Measurements from ENCODE around the gene MSANTD3.
"Not testable (repeated sequence)": the region's sequence is repeated elsewhere in the genome, so short reads cannot be mapped to it uniquely, and the experiment has no call there.

The MSANTD3 gene

DNA sequence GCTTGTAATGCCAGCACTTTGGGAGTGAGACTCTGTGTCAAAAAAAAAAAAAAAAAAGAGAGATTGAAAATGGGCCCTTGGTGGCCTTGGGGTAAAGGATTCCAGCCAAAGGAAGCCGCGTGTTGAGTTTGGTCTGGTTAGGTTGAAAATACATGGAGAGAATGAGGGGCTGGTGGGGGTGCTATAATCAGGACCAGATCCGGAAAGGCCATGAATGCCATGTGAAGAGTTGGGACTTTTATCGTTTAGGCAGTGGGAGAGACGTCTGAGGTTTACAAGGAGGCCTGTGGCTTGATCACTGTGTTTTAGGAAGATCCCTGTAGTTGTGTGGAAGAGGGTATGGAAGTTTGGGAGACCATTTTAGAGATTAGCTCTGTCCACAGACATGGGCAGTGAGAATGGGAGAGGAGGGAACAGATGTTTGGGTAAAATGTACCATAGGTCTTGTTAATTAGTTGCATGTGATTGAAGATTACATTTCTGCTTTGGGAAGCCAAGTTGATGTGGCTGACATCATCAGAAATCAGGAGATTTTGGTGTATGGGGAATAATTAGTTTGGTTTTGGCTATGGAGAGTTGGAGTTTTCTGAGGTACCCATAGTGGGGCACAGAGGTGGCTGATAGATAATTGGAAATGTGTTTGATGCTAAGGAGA, 3.5 kb downstream of the MSANTD3 start:
- no peak for DNase-seq

DNA sequence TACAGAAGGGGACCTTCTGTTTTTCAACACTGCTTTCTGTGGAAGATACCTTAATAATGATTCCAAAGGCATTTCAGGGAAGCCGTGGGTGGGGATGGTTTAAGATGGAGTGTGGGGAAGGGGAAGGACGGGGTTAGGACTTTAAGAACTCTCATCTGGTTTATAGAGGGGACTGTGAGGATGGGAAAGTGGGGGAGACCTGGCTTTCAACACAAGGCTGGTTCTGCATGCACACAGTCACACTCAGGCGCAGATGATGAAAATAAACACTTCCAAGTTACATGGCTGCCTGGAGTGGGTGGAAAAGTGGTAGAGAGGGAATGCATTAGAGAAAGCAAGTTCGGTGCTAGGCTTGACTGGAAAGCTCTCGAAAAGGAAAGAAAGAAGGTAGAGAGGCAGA, 4.9 kb downstream of the MSANTD3 start:
- DNase-seq = no peak

DNA sequence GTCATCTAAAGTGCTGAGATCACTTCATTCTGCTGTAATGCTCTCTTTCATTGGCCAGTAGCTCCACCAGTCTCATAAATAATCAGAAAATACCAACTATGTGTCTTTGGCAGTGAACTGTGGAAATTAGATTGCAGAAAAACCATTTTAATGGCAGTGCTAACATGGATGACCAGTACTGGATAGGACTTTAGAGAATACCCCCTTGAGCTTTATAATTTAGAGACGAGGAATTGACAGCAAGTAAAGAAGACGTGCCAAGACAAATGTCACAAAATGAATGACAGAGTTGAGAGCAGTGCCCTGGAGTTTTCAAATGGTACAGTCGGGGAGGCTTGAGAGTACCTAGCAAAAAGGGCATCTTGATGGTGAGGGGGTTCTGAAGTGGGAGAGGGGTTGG, 5.8 kb downstream of the MSANTD3 start:
- no peak for DNase-seq

DNA sequence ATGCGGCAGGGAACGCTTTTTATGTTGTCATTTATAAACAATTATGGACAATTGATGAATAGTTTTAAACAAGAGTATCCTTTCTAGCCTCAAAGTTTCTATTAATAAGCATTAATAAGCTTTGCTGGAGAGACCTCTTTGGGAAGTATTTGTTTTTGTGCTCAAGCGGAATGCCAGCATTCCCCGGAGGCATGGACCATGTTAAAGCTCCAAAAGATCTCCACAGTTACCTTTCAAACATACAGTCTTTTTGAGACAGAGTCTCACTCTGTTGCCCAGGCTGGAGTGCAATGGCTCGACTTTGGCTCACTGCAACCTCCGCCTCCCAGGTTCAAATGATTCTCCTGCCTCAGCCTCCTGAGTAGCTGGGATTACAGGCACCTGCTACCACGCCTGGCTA, 9.6 kb downstream of the MSANTD3 start:
- DNase-seq = no peak

DNA sequence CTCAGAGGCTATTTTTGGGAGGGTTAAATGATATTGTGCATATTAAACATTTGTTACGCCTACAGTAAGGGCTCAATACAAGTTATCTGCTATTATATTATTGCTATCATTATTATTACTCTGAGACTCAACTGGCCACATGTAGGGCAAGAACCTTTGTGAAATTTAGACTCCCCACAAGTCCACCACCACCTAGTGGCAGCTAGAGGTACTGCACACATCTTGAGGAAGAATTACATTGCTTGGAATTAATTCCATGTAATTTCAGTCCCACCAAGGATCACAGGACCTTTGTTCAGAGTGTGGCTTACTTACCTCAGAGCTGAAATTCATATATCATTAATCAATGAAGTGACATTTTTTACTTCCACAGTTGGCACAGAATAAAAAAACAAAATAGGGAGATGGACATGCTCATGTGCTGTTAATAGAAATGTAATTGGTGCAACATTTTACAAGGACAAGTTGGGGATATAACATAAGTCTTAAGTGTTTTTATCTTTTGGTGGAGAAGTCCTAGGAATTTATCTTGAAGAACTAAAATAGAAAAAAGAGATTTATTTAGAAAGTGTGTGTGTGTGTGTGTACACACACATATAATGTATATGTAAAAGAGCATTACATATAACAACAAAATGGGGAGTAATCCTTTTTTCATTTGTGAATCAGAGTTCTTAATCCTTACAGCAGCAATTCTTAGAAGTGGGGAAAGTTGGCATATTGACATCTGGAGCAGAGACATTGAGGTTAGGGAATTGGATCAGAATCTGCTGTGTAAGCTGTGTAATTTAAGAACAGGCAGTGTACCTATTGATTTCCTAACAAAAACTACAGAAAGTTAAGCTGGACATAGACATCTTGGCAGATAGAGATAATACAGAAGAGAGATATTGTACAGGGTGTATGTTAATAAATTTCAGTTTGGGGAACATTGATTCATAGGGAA, 11.2 kb downstream of the MSANTD3 start:
- DNase-seq = peak; percentile 45

DNA sequence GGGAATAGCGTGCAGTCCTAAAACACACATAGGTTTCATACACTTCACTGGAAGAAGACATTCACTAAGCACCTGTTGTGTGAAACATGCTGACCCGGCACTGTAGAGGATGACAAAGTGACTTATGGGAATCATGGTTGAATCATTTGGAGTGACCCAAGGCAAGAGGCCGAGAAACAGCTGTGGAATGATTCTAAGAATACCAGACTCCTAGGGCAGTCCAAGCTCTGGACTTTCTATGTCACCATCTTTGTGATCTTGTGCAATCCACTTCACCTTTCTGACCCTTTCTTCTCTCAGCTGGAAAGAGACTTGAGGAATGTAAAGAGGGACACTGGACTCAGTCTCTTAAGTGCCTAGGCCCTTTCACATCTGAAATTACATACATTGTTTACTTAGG, 13.1 kb downstream of the MSANTD3 start:
- DNase-seq = no peak

DNA sequence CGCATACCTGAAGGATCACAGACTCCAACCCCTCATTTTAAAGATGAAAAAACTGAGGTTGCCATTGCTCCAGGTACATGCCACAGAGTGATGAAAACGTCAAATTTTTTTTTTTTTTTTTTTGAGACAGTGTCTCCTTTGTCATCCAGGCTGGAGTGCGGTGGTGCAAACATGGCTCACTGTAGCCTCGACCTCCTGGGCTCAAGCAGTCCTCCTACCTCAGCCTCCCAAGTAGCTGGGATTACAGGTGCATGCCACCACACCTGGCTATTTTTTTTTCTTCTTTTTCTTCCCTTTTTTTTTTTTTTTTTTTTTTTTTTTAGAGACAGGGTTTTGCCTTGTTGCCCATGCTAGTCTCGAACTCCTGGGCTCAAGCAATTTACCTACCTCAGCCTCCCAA, 13.5 kb downstream of the MSANTD3 start:
- not testable (repeated sequence) for DNase-seq

DNA sequence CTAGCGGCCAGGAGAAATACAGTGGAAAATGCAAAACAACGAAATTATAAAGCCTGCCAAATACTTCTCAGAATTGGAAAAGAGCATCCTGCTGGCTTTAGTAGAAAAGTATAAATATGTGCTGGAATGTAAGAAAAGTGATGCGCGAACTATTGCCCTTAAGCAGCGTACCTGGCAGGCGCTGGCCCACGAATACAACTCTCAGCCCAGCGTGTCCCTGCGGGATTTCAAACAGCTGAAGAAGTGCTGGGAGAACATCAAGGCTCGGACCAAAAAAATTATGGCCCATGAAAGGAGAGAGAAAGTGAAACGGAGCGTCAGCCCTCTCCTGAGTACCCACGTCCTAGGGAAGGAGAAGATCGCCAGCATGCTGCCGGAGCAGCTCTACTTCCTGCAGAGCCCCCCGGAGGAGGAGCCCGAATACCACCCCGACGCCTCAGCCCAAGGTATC, 15.0 kb downstream of the MSANTD3 start:
- no peak for DNase-seq

DNA sequence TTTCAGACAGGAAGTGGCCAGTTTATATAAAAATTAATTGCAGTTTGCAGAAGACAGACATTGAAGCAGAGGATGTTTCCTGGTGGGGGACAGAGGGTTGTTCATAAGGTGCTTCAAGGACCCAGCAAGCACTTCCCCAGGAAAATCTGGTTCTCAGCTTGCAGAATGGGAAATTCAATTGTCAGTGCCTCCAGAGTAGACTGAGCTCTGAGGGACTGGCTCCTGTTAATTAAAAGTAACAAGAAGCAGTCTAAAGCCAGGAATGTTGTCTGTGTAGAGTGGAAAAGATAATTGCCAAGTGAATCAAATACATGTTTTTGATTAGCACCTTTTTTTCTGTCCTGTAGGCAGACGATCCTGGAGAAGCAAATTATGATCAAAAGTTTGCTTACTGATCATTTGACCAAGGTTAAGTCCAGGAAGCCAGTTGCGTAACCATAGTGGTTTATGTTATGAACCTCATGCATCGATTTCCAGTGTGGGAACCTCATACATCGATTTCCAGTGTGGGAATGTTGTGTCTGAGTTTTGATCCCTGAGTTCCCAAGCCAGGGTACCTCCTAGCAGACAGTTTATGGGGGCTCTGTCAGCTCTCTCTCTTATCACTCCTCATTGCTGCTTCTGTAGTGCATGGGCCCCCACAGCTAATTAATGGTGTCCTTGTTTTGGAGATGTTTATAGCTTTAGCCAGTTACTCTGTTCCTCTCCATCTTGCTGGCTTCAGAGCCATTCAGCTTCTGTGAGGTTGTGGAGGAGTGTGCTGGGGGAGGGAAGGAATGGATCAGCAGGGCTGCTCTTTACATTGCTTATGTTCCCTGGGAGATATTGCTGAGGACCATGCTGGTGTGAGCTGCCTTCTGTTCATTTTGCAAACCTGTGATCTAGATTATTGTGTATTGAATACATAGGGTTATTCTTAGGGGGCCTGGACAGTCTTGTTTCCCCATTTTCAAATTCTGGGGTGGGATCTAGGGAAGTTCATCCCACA, 17.1 kb downstream of the MSANTD3 start:
- no peak for DNase-seq

DNA sequence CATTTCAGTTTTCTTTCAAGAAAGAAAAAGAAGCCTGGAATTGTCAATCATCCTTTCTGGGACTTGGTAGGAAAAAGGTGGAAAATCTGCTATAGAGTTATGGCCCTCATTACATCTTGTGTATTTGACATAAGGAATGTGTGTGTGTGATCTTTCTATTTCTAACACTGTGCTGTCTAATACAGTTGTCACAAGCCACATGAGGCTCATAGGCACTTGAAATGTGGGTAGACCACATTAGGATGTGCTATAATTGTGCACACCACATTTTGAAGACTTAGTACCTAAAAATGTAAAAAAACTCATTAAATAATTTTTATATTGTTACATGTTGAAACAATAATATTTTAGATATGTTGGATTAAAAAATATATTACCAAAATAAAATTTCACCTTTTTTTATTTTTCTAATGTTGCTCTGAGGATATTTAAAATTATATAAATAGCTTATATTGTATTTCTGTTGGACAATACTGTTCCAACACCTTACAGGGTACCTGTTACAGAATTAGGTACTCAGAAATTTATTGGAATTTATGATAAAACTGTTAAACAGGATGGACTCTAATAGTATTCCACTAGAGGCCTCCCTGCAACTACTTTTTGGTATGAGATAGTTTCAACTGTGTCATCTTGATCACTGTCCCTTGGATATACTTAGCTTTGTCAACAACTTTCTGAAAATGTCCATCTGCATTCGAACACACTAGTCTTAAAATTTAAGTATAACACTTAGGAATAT, 18.4 kb downstream of the MSANTD3 start:
- no peak for DNase-seq

DNA sequence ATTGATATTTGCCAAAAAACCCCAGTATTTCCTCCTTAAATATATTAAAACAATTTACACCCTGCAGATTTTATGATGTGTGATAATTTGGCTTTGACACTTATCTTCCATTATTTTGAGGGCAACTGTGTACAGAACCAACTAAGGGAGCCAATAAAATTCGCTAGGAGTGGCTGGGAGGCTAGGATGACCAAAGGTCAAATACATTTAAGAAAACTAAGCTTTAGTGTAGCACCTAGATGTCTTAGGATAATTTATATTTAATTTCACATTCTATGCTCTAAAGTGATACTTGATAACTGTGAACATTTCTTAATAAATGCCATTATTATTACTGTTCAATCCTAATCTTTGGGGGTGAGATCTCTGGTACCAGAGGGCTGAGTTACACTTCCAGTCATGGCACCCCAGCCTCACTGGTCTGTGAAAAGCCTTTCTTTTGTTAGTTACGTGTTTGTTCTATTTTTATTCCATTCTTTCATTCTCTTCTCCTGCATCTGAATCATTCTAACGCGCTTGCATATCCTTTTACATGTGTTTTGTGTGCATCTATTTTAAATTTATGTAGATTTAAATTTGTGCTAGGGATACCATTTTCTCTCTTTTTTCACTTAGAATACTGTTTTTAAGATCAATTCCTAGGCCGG, 19.1 kb downstream of the MSANTD3 start:
- no peak for DNase-seq

DNA sequence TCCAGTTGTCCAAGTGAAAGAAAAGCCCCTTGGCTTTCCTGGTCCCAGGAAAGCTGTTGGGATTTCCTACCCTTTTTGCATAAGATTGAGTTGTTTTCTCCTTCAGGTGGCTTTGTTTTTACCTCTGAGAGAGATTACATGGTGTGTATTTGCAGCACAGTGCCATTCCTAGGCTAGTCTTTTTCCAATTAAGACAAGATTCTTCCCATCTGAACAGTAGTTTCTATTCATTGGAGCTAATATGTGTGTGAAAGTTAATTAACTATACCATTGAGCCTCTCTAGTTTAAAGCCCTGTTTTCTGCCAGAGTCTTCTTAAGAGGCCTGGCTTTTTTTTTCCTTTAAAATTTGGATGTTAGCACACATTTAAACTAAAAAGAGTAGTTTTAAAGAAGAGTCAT, 20.1 kb downstream of the MSANTD3 start:
- DNase-seq = no peak

DNA sequence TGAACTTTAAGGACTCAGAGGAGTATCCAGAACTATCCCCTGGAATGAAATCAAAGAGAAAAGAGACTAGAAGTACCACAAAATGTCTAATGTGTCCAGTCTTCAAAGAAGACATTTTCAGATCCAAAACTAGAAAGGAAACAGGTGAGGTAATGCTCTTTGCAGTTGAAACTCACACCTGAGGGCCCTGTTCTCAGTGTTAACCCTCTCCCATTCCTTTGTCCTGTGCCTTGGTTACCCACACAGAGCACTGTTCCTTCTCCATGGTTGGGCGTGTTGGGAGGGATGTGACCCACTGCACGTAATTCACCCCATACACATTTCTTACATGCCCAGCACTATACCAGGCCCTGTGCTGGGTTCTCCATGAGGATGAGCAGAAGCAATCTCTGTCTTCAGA, 21.3 kb downstream of the MSANTD3 start:
- no peak for DNase-seq

DNA sequence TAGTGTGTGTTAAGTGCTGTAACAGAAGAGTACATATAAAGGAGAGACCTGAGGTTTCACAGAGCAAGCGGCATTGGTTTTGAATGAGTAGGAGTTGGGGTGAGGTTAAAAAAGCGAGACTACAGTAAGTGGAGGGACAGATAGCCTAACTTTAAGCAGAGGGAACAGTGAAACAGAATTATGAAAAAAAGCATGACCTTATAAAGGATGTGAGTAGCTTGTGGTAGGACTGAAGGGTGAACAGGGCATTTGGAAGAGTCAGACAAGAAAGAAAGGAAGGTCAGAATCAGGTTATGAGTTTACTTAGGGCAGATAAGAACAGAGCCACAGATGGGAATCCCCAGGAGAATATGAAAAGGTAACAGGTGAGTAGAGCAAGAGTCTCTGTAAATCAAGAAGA, 22.5 kb downstream of the MSANTD3 start:
- no peak for DNase-seq

DNA sequence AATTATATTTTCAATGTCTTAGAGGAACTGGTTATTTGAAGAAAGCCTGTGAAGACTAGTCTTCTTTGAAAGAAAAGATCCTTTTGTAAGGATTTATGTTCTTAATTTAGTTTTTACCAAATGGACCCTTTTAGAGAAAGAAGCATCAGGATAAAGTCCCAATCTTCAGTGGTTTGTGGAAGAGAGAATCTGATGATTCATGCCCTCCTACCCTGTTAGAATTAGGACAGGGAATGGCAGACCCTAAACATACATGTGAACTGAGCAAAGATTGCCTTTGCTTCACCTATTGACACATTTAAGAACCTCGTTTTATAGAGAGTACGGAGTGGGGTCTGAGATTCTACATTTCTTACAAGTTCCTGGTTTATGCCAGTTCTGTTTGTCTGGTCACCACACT, 26.0 kb downstream of the MSANTD3 start:
- no peak for DNase-seq

DNA sequence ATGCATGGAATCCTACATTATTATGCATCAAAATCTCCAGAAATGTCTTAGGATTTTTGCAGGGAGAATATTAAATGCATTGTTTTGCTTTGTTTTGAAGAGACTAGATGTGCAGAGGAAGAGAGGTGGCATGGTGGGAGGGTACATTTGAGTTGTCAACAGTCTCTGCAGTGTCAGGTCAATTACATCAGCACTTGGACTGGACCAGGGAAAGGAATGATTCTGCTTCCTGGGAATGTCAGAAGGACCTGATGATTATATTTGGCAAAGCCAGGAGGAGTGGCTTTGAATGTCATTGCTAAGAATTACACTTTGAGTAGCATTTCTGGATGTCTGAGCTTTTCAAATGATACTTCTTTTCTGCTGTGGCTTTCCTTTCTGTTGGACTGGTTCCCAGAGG, 28.5 kb downstream of the MSANTD3 start:
- no peak for DNase-seq

DNA sequence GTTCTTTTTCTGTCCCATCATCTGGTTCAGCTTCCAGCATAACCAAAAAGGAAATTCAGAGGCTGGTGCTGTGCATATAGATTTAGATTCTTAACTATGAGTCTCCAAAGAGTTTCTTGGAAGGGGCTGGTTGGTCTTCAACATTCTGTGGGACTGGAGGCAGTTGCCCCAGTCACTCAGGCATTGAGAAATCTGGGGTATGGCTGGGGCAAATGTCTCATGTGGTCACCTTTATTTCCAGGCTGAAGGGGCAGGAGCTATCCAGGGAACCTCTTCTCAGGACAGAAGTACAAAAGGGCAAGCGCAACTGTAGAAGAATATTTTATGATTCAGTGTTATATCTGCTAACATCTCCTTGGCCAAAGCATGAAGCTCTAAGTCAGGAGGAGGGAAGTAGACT, 30.6 kb downstream of the MSANTD3 start:
- DNase-seq = no peak

DNA sequence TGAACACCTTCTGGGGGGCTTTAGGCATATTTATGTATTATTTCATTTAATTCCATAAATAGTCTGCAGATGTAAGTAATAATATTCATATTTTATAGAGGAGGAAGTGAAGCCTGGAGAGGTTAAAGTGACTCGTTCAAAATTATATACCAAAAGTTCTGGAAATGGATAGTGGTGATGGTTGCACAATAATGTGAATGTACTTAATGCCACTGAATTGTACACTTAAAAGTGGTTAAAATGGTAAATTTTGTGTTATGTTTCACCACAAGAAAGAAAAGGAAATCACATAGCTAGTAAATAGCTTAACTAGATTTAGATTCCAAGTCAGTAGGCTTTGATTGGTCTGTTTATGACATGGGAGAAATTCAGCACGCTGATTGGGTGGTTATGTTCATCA, 33.0 kb downstream of the MSANTD3 start:
- no peak for DNase-seq

DNA sequence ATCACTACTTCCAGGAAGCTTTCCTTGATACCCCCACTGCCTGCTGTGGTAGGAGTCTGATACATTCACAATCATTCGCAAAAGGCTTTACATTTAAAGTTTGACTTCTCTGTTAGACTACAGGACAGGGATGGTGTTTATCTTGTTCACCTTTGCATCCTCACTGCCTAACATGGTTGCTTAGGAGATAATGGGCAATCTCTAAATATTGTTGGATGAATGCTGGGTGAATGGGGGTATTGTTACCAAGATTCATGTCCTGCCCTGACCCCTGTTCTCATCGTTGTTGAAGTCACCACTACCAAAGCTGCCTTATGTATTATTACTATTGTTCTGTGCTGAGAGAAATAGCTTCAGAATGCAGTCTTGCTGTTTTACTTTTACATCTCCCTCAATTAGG, 38.3 kb downstream of the MSANTD3 start:
- DNase-seq = no peak

DNA sequence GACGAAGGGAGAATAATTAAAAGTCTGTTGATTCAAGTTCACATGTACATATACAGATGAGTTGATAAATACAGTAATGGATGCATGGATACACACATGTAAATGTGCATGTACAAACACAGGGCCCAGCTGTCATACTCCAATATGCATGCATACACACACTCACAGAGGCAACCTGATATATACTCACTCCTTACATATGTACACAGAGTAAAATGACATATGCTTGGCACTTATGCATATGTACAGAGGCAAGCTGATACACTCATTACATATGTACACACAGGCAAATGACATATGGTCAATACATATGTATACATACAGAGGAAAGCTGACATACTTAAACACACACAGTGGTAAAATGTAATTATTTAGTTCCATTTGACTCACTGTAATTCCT, 38.8 kb downstream of the MSANTD3 start:
- no peak for DNase-seq

DNA sequence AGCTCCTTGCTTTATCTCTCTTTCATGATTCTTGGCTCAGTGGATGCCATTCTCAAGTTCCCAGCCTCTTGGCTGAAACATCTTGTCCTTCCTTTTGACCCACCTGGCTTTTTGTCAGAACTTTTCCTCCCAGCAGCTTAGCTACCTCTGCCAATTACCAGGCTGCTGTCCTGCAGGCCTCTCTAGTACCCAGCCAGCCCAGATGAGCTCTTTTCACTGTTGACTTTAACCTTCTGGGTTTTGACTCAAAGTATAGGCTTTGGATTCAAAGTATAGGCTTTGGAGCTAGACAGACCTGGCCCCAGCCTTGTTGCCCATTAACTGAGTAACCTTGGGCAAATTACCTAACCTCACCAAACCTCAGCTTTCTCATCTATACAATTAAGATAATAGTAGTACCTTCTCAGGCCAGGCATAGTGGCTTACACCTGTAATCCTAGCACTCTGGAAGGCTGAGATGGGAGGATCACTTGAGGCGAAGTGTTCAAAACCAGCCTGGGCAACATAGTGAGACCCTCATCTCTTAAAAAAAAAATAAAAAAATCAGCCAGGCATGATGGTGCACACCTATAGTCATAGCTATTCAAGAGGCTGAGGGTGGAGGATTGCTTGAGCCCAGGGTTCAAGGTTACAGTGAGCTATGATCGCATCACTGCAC, 39.4 kb downstream of the MSANTD3 start:
- no peak for DNase-seq

Data from stimulated activated naive CD4-positive, alpha-beta T cell treated with Interleukin-2 at 50 U/mL for 16 hours (primary cell).